ENCODE data around the gene MAD1L1.
"Not testable (repeated sequence)": the region's sequence is repeated elsewhere in the genome, so short reads cannot be mapped to it uniquely, and the experiment has no call there.

The MAD1L1 gene

DNA sequence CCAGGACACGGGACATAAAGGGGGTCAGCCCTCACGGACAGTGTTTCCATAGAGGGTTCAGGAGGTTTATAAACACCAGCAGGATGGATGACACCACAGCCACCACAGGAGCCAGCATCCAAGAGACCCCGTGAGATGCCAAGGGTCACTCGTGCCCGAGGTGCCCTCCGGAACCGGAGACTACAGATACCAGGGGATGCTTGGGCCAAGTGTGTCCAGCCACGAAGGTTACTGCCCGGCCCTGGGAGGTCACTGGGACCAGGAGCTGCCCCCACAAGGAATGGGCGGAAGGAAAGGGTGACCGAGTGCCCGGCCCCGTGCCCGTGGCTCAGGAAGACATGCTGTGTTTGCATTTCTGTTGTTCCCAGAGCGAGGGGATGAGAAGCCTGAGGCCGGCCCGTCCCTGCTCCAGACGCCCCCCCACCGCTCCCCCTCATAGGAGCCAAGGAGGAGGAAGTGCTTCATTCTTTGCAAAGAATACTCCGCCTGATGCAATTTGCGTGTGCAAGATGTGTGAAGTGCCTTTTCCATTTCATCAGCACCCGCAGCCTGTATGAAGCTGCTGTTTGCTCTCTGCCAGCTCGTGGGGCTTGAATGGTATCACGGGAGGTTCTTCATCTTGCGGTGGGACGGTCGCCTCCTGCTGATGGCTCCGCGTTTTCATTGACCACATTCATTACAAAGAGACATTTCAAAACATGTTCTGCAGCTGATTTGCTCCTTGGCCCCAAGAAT lies 386.2 kb downstream of the MAD1L1 start:
- H3K36me3 Mint-ChIP-seq = peaks cover 11% of the 10 kb centered on the region
- no peak overlapping the region for H3K4me3 Mint-ChIP-seq

GRCh38 chr7:1845536-1846311 lies 387.0 kb downstream of the MAD1L1 start:
- H3K27me3 Mint-ChIP-seq = no peaks in the 10 kb centered on the region

More for the DNA sequence above, 386.2 kb downstream of the MAD1L1 start:
- no peaks in the 10 kb centered on the region for H3K27me3 Mint-ChIP-seq
- no peaks in the 10 kb centered on the region for H3K4me1 Mint-ChIP-seq
- H3K27ac Mint-ChIP-seq = no peak overlapping the region
- no peaks in the 10 kb centered on the region for H3K9me3 Mint-ChIP-seq

DNA sequence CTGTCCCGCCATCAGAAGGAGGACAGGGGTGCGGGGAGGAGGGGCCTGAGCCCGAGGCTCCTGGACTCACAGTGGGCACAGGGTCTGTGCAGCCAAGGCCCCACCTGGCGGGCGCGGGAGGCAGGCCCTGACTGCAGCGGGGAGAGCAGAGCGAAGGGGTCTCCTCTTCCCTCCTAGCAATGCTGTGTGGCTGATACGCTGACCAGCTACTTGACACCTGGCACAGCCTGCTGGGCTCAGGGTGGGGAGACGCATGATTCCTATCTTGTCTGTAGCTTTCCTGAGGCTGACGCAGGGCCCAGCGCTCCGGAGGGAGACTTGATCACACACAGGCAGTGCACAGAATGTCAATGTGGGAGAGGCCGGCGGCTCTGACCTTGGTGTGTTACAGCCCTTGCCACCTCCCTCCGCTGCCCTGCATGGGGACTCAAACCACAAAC lies 387.8 kb downstream of the MAD1L1 start:
- no peak overlapping the region for H3K27ac Mint-ChIP-seq
- H3K27me3 Mint-ChIP-seq = no peaks in the 10 kb centered on the region
- H3K4me3 Mint-ChIP-seq = no peak overlapping the region
- H3K9me3 Mint-ChIP-seq = no peaks in the 10 kb centered on the region
- peaks cover 14% of the 10 kb centered on the region for H3K36me3 Mint-ChIP-seq
- H3K4me1 Mint-ChIP-seq = no peaks in the 10 kb centered on the region

More at GRCh38 chr7:1845536-1846311, 387.0 kb downstream of the MAD1L1 start:
- no peak overlapping the region for H3K4me3 Mint-ChIP-seq
- H3K4me1 Mint-ChIP-seq = no peaks in the 10 kb centered on the region
- no peaks in the 10 kb centered on the region for H3K9me3 Mint-ChIP-seq
- peaks cover 11% of the 10 kb centered on the region for H3K36me3 Mint-ChIP-seq
- no peak overlapping the region for H3K27ac Mint-ChIP-seq

GRCh38 chr7:1844336-1844950 lies 388.3 kb downstream of the MAD1L1 start:
- no peak overlapping the region for H3K27ac Mint-ChIP-seq
- no peaks in the 10 kb centered on the region for H3K9me3 Mint-ChIP-seq
- peaks cover 15% of the 10 kb centered on the region for H3K36me3 Mint-ChIP-seq
- H3K27me3 Mint-ChIP-seq = no peaks in the 10 kb centered on the region
- no peaks in the 10 kb centered on the region for H3K4me1 Mint-ChIP-seq
- H3K4me3 Mint-ChIP-seq = no peak overlapping the region

GRCh38 chr7:1843921-1844335 lies 388.8 kb downstream of the MAD1L1 start:
- no peak overlapping the region for H3K4me3 Mint-ChIP-seq
- no peaks in the 10 kb centered on the region for H3K4me1 Mint-ChIP-seq
- H3K36me3 Mint-ChIP-seq = peaks cover 16% of the 10 kb centered on the region
- H3K27ac Mint-ChIP-seq = no peak overlapping the region
- no peaks in the 10 kb centered on the region for H3K27me3 Mint-ChIP-seq
- H3K9me3 Mint-ChIP-seq = no peaks in the 10 kb centered on the region

DNA sequence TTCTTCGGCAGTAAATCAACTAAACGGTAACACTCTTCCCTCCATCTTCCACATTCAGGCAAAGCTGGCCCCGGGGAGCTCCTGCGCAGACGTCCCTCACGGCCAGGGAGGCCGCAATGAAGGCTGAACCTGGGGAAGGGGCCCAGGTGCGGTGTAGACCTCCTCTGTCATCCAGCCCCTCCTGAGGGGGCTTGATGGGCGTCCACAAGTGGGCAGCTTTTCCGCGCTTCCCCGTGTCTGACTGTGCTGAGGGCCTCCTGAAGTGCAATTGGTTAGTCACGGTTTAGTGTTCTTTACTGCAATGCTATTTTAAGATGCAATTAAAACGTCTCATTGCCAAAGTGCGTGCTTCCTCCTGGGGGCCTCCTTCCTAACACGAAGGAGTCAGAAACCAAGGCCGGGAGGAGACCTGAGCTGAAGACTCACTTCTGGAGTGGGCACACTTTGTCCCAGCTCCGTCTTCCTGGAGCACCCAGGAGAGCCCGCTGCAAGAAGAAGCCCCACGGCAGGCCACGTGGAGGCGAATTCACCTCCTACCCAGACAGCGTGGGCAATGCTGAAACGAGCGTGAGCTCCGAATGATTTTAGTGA lies 389.4 kb downstream of the MAD1L1 start:
- H3K4me3 Mint-ChIP-seq = no peak overlapping the region
- H3K36me3 Mint-ChIP-seq = peaks cover 16% of the 10 kb centered on the region
- no peaks in the 10 kb centered on the region for H3K4me1 Mint-ChIP-seq
- no peaks in the 10 kb centered on the region for H3K27me3 Mint-ChIP-seq
- no peaks in the 10 kb centered on the region for H3K9me3 Mint-ChIP-seq
- H3K27ac Mint-ChIP-seq = no peak overlapping the region

GRCh38 chr7:1842321-1843221 lies 390.2 kb downstream of the MAD1L1 start:
- Mint-ChIP-seq H3K4me3 (no peak overlapping the region), H3K27me3 (no peaks in the 10 kb centered on the region), H3K36me3 (peaks cover 17% of the 10 kb centered on the region), H3K4me1 (no peaks in the 10 kb centered on the region), H3K27ac (no peak overlapping the region), H3K9me3 (no peaks in the 10 kb centered on the region)

DNA sequence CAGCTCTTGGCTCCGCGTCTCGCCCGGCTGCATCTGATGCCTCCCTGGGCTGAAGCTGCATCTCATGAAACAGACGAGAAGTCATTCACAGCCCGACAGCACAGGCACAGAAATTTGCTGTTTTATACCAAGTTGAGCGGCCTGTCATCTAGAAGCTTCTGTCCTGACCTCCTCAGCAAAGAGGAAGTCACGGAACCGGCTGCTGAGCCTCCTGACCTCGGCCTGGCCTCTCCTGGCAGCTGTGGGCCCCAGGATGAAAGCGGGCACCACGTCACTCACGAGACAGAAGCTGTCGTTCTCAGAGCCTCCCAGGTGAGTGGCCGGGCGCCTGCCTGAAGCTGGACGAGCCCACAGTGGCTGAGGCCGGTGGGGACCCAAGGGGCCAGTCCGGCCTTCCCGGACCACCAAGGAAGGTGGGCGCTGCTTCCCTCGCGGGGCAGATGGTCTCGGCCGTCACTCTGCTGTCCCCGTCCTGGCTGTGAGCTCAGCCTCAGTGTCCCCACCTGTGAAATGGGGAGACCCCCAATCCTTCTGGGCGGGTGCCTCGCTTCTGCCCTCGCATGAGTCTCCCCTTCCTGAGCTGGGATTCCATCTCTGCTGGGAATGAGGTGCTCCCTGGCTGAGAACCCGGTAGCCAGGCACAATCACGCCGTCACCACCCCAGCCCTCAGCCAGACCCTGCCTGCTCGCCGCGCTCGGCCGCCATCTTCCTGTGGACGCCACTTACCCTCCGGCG lies 391.3 kb downstream of the MAD1L1 start:
- not testable (repeated sequence) for H3K27ac Mint-ChIP-seq, H3K27me3 Mint-ChIP-seq, H3K9me3 Mint-ChIP-seq, H3K4me3 Mint-ChIP-seq, H3K4me1 Mint-ChIP-seq
- peaks cover 24% of the 10 kb centered on the region for H3K36me3 Mint-ChIP-seq

GRCh38 chr7:1840744-1841143 lies 392.0 kb downstream of the MAD1L1 start:
- H3K27ac Mint-ChIP-seq, H3K4me3 Mint-ChIP-seq, H3K27me3 Mint-ChIP-seq, H3K4me1 Mint-ChIP-seq, H3K9me3 Mint-ChIP-seq: not testable (repeated sequence)
- peaks cover 28% of the 10 kb centered on the region for H3K36me3 Mint-ChIP-seq

DNA sequence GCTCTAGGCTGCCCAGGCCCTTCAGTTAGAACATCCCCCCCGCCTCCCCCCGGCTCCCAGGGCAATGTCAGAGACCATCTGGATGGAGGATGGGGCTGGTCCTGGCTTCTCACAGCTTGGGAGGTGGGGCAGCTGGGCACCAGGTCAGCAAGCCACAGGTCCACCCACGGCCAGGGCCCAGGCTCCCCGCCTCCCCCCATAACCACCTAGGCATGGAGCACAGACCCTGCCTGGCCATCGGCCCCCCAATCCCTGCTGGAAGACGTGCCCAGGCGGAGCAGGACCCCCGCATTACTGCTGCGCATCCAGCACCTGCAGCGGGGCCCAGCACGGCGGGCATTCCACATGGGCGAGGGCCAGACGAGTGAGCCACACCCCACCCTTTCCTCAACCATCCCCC lies 393.0 kb downstream of the MAD1L1 start:
- Mint-ChIP-seq H3K36me3 (peaks cover 28% of the 10 kb centered on the region), H3K4me1 (no peaks in the 10 kb centered on the region), H3K27ac (no peak overlapping the region), H3K9me3 (no peaks in the 10 kb centered on the region), H3K4me3 (no peak overlapping the region), H3K27me3 (no peaks in the 10 kb centered on the region)

DNA sequence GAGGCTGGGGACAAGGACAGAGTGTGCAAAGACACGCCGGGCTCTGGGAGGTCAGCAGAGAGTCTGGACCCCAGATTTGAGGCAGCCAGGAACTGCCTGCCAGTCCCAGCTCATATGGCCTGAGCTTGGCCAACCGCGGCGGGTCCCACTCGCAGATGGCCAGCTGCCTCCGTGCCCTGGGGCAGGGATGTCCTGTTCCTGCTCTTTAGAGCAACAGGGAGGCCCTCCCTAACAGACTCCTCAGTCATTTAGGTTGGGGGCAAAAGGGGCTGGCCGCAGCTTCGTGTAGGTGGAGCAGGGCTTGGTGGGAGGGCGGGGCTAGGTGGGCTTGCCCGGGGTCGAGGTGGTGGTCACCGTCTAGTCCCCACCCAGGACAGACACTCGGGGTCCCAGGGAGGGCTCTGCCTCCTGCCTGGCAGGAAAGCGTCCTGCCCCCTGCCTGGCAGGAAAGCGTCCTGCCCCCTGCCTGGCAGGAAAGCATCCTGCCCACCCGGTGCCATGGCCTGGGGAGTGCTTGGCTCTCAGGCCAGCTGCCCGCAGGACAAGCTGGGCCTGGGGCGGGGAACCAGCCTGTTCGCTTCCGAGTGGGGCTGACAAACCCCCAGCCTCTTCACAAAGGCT lies 393.7 kb downstream of the MAD1L1 start:
- not testable (repeated sequence) for H3K27ac Mint-ChIP-seq, H3K4me3 Mint-ChIP-seq, H3K9me3 Mint-ChIP-seq, H3K4me1 Mint-ChIP-seq, H3K27me3 Mint-ChIP-seq
- peaks cover 31% of the 10 kb centered on the region for H3K36me3 Mint-ChIP-seq

DNA sequence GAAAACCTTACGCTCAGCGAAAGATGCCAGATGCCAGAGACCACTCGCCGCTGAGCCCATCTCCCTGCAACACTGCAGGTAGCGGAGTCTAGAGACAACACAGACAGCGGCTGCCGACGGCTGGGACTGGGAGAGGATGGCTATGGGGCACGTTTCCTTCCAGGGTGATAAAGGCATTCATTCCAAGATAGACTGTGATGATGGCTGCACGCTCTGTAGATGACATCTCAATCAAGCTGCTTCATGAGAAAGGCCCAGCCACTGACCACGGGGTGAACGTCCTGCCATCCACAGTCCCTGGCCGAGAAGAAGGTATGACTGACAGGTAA lies 394.2 kb downstream of the MAD1L1 start:
- H3K36me3 Mint-ChIP-seq = peaks cover 33% of the 10 kb centered on the region
- not testable (repeated sequence) for H3K9me3 Mint-ChIP-seq, H3K4me3 Mint-ChIP-seq, H3K4me1 Mint-ChIP-seq, H3K27ac Mint-ChIP-seq, H3K27me3 Mint-ChIP-seq

- H3K36me3 Mint-ChIP-seq = peaks cover 34% of the 10 kb centered on the region
- H3K4me1 Mint-ChIP-seq, H3K4me3 Mint-ChIP-seq, H3K27me3 Mint-ChIP-seq, H3K27ac Mint-ChIP-seq, H3K9me3 Mint-ChIP-seq: not testable (repeated sequence)
These were observed 394.8 kb downstream of the MAD1L1 start for GRCh38 chr7:1837696-1838543.

Data from activated naive CD4-positive, alpha-beta T cell treated with anti-CD3 and anti-CD28 coated beads, Interleukin-2, amount 50 U/mL, for 24 hours (primary cell).